ENCODE measurements around the gene POMGNT1. TPM values are rescaled to one million over a fixed set of nuclear protein-coding genes. Genes with fewer than 3 reads are reported as not detected.

The POMGNT1 gene
- total and polyA plus RNA-seq, 10 of the 15 experiments (the other 5 are each of a cell fraction or from before 2014, with no cell fraction given) = 8.6 to 35.2 (median 29.5) TPM

DNA sequence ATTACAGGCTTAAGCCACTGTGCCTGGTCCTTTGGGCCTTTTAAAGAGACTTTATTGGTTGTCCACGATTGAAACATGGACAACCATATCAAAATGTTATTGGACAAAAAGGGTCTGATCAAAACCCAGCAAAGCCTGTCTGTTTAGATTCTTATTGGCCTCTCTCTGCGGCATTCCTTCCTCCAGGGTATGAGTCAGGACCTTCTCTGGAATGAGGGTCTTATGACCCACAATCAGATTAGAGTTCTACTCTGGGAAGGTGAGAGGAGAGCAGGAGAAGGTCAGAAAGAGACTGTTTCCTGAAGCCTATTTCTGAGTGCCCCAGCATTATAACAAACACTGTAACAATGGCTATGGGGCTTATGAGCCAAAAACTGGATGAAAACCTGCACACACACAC lies 12.8 kb upstream of the POMGNT1 start:
- FAIRE-seq (no peak), DNase-seq (ENCODE audit: low read depth, low spot score) (no peak), ATAC-seq (no peak)
- H3K4me3 ChIP-seq = no peak overlapping the region
- POLR2A ChIA-PET = no interaction called here
- in situ Hi-C loops (cut with MboI) = no loop called here
- whole genome bisulfite sequencing (ENCODE audit: insufficient coverage, insufficient replicate concordance, low lambda C conversion rate, missing lambda C conversion rate) = 50% methylated on average over 2 of the region's 2 CpGs
- CTCF ChIA-PET = no interaction called here
- no peaks in the 10 kb centered on the region for H4K20me1 ChIP-seq (ENCODE audit: control insufficient read depth, insufficient read depth)
- H3K27me3 ChIP-seq (replicated peaks in 1 of 2; ENCODE audit: control insufficient read depth in 2 of 2, insufficient read depth in 2 of 2, low read length in 1 of 2) = no peaks in the 10 kb centered on the region
- RAD21 ChIA-PET (ENCODE audit: unreplicated experiment) = no interaction called here
- H3K79me2 ChIP-seq (ENCODE audit: control insufficient read depth, insufficient read depth, low read length) = no peaks in the 10 kb centered on the region
- H2AFZ ChIP-seq (ENCODE audit: control insufficient read depth, low read depth, low read length) = no peak overlapping the region
- no peak overlapping the region for H3K9ac ChIP-seq (ENCODE audit: control insufficient read depth, insufficient read depth, low read length)
- H3K36me3 ChIP-seq (ENCODE audit: control insufficient read depth in 2 of 2, insufficient read depth in 2 of 2, low read length in 1 of 2) = no peaks in the 10 kb centered on the region
- H3K4me2 ChIP-seq (ENCODE audit: control insufficient read depth, insufficient read depth) = no peak overlapping the region
- H3K4me1 ChIP-seq (ENCODE audit: control insufficient read depth, insufficient read depth, low read length) = no peaks in the 10 kb centered on the region
- SMC1A ChIA-PET (ENCODE audit: uncharacterized antibody, unreplicated experiment) = no interaction called here
- H3K27ac ChIP-seq (ENCODE audit: control insufficient read depth, insufficient read depth) = no peak overlapping the region
- no peaks in the 10 kb centered on the region for H3K9me3 ChIP-seq (replicated peaks; ENCODE audit: control insufficient read depth, insufficient read depth, low read length)
- intact Hi-C loops (cut with micrococcal nuclease; ENCODE audit: unreplicated experiment) = no loop called here
- BruUV-seq (replicated peaks) = no TSS peak
- TF ChIP-seq MXI1 (IDR thresholded peaks at IDR 0.05; ENCODE audit: low read depth, low read length) = no peak
- TF ChIP-seq TARDBP (IDR thresholded peaks at IDR 0.05; ENCODE audit: borderline replicate concordance) = no peak
- no peak for TF ChIP-seq ETV6 (conservative IDR thresholded peaks at IDR 0.05 in 1 of 2, IDR thresholded peaks at IDR 0.05 in 1 of 2; ENCODE audit: borderline replicate concordance in 1 of 2, low read depth in 1 of 2)
- TF ChIP-seq, protein P1, sequence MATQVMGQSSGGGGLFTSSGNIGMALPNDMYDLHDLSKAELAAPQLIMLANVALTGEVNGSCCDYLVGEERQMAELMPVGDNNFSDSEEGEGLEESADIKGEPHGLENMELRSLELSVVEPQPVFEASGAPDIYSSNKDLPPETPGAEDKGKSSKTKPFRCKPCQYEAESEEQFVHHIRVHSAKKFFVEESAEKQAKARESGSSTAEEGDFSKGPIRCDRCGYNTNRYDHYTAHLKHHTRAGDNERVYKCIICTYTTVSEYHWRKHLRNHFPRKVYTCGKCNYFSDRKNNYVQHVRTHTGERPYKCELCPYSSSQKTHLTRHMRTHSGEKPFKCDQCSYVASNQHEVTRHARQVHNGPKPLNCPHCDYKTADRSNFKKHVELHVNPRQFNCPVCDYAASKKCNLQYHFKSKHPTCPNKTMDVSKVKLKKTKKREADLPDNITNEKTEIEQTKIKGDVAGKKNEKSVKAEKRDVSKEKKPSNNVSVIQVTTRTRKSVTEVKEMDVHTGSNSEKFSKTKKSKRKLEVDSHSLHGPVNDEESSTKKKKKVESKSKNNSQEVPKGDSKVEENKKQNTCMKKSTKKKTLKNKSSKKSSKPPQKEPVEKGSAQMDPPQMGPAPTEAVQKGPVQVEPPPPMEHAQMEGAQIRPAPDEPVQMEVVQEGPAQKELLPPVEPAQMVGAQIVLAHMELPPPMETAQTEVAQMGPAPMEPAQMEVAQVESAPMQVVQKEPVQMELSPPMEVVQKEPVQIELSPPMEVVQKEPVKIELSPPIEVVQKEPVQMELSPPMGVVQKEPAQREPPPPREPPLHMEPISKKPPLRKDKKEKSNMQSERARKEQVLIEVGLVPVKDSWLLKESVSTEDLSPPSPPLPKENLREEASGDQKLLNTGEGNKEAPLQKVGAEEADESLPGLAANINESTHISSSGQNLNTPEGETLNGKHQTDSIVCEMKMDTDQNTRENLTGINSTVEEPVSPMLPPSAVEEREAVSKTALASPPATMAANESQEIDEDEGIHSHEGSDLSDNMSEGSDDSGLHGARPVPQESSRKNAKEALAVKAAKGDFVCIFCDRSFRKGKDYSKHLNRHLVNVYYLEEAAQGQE (IDR thresholded peaks at IDR 0.05; ENCODE audit: low read depth, low read length) = no peak
- no peak for TF ChIP-seq HDAC6 (IDR thresholded peaks at IDR 0.05; ENCODE audit: unreplicated experiment)
- no peak for TF ChIP-seq SPI1 (IDR thresholded peaks at IDR 0.05; ENCODE audit: borderline replicate concordance, insufficient read depth, low read depth, low read length)
- TF ChIP-seq POLR2AphosphoS2 (IDR thresholded peaks at IDR 0.05; ENCODE audit: low read depth, low read length) = no peak
- TF ChIP-seq, protein P2, sequence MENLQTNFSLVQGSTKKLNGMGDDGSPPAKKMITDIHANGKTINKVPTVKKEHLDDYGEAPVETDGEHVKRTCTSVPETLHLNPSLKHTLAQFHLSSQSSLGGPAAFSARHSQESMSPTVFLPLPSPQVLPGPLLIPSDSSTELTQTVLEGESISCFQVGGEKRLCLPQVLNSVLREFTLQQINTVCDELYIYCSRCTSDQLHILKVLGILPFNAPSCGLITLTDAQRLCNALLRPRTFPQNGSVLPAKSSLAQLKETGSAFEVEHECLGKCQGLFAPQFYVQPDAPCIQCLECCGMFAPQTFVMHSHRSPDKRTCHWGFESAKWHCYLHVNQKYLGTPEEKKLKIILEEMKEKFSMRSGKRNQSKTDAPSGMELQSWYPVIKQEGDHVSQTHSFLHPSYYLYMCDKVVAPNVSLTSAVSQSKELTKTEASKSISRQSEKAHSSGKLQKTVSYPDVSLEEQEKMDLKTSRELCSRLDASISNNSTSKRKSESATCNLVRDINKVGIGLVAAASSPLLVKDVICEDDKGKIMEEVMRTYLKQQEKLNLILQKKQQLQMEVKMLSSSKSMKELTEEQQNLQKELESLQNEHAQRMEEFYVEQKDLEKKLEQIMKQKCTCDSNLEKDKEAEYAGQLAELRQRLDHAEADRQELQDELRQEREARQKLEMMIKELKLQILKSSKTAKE (IDR thresholded peaks at IDR 0.05; ENCODE audit: low read depth, poor library complexity, severe bottlenecking) = no peak
- TF ChIP-seq ZNF622 (IDR thresholded peaks at IDR 0.05) = no peak
- TF ChIP-seq IRF4 (IDR thresholded peaks at IDR 0.05; ENCODE audit: low read depth, low read length) = no peak
- TF ChIP-seq, protein P3, sequence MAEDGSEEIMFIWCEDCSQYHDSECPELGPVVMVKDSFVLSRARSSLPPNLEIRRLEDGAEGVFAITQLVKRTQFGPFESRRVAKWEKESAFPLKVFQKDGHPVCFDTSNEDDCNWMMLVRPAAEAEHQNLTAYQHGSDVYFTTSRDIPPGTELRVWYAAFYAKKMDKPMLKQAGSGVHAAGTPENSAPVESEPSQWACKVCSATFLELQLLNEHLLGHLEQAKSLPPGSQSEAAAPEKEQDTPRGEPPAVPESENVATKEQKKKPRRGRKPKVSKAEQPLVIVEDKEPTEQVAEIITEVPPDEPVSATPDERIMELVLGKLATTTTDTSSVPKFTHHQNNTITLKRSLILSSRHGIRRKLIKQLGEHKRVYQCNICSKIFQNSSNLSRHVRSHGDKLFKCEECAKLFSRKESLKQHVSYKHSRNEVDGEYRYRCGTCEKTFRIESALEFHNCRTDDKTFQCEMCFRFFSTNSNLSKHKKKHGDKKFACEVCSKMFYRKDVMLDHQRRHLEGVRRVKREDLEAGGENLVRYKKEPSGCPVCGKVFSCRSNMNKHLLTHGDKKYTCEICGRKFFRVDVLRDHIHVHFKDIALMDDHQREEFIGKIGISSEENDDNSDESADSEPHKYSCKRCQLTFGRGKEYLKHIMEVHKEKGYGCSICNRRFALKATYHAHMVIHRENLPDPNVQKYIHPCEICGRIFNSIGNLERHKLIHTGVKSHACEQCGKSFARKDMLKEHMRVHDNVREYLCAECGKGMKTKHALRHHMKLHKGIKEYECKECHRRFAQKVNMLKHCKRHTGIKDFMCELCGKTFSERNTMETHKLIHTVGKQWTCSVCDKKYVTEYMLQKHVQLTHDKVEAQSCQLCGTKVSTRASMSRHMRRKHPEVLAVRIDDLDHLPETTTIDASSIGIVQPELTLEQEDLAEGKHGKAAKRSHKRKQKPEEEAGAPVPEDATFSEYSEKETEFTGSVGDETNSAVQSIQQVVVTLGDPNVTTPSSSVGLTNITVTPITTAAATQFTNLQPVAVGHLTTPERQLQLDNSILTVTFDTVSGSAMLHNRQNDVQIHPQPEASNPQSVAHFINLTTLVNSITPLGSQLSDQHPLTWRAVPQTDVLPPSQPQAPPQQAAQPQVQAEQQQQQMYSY (CRISPR knock-in tag; IDR thresholded peaks at IDR 0.05) = no peak
- TF ChIP-seq CREM (IDR thresholded peaks at IDR 0.05; ENCODE audit: low read depth) = no peak
- TF ChIP-seq JUNB (IDR thresholded peaks at IDR 0.05) = no peak
- no peak for TF ChIP-seq SMC3 (IDR thresholded peaks at IDR 0.05; ENCODE audit: borderline replicate concordance, low read length)
- TF ChIP-seq, protein P4, sequence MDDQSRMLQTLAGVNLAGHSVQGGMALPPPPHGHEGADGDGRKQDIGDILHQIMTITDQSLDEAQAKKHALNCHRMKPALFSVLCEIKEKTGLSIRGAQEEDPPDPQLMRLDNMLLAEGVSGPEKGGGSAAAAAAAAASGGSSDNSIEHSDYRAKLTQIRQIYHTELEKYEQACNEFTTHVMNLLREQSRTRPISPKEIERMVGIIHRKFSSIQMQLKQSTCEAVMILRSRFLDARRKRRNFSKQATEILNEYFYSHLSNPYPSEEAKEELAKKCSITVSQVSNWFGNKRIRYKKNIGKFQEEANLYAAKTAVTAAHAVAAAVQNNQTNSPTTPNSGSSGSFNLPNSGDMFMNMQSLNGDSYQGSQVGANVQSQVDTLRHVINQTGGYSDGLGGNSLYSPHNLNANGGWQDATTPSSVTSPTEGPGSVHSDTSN (IDR thresholded peaks at IDR 0.05; ENCODE audit: insufficient replicate concordance, low read depth, low read length) = no peak
